ENCODE measurements around the gene BMP7.

Gene BMP7

GRCh38 chr20:57123504-57123903 is 142.9 kb downstream of the BMP7 start:
- Histone ChIP-seq H3K4me1 (ENCODE audit: control insufficient read depth in 1 of 2, insufficient read depth in 2 of 2, low read length in 2 of 2) (no peaks in the 10 kb centered on the region), H3K27me3 (ENCODE audit: low read depth, low read length) (no peaks in the 10 kb centered on the region), H3K36me3 (ENCODE audit: control insufficient read depth in 1 of 2, insufficient read depth in 2 of 2, low read length in 2 of 2) (no peaks in the 10 kb centered on the region), H3K9me3 (ENCODE audit: control insufficient read depth in 1 of 2, low read length in 2 of 2) (no peaks in the 10 kb centered on the region), H3K27ac (ENCODE audit: low read length) (no peak overlapping the region), H3K4me3 (ENCODE audit: low read depth in 1 of 2, low read length in 2 of 2) (no peak overlapping the region)

- H3K27me3 ChIP-seq (ENCODE audit: low read depth, low read length) = no peaks in the 10 kb centered on the region
Observed at GRCh38 chr20:57122536-57123489, 143.6 kb downstream of the BMP7 start.

GRCh38 chr20:57118964-57119363 is 147.5 kb downstream of the BMP7 start:
- no peak overlapping the region for H3K4me3 ChIP-seq (ENCODE audit: low read depth in 1 of 2, low read length in 2 of 2)
- no peaks in the 10 kb centered on the region for H3K27me3 ChIP-seq (ENCODE audit: low read depth, low read length)

More at GRCh38 chr20:57122536-57123489, 143.6 kb downstream of the BMP7 start:
- Histone ChIP-seq H3K27ac (ENCODE audit: low read length) (no peak overlapping the region), H3K4me1 (ENCODE audit: control insufficient read depth in 1 of 2, insufficient read depth in 2 of 2, low read length in 2 of 2) (no peaks in the 10 kb centered on the region), H3K36me3 (ENCODE audit: control insufficient read depth in 1 of 2, insufficient read depth in 2 of 2, low read length in 2 of 2) (no peaks in the 10 kb centered on the region), H3K9me3 (ENCODE audit: control insufficient read depth in 1 of 2, low read length in 2 of 2) (no peaks in the 10 kb centered on the region), H3K4me3 (ENCODE audit: low read depth in 1 of 2, low read length in 2 of 2) (no peak overlapping the region)

More at GRCh38 chr20:57118964-57119363, 147.5 kb downstream of the BMP7 start:
- no peaks in the 10 kb centered on the region for H3K36me3 ChIP-seq (ENCODE audit: control insufficient read depth in 1 of 2, insufficient read depth in 2 of 2, low read length in 2 of 2)
- no peak overlapping the region for H3K27ac ChIP-seq (ENCODE audit: low read length)
- no peaks in the 10 kb centered on the region for H3K9me3 ChIP-seq (ENCODE audit: control insufficient read depth in 1 of 2, low read length in 2 of 2)
- no peaks in the 10 kb centered on the region for H3K4me1 ChIP-seq (ENCODE audit: control insufficient read depth in 1 of 2, insufficient read depth in 2 of 2, low read length in 2 of 2)

Measured in muscle layer of duodenum (tissue), 2 donors.